ENCODE results near the gene USP46.

GRCh38 chr4:52704661-52705060 lies 45.6 kb upstream of the USP46 start:
- TF ChIP-seq POLR2A (IDR thresholded peaks at IDR 0.05; ENCODE audit: low read length), result no peak
- no peak for TF ChIP-seq GATA1 (IDR thresholded peaks at IDR 0.05; ENCODE audit: low read depth, low read length)

Data from erythroblast (primary cell).